ENCODE data around the gene COLEC11.

DNA sequence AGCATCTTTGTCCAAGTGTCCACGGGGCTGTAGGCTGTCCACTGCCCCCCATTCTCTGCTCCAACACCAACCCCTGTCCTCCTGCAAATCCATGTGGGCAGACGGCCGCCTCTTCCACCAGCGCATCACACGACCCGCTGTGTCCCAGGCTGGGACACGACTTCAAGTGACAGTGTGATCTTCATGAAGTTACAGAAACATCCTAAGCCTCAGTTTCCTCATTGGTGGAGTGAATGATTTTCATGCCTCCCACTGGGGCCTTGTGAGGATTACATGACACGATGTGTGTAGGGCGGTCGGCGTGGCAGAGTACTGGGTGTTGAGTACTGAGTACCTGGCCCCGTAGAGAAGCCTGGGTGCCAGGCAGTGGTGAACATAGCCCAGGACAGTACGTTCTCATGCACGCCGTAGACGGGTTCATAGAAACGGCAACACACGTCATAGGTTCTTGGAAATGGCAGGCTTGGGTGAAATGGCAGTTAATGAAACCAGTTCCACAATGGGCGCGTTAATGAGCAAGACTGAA is 53.8 kb downstream of the COLEC11 start:
- TF ChIP-seq POLR2A (IDR thresholded peaks at IDR 0.05; ENCODE audit: low read depth, low read length): no peak
- no peak for TF ChIP-seq EZH2 (IDR thresholded peaks at IDR 0.05; ENCODE audit: borderline replicate concordance, control insufficient read depth, low read depth, low read length)
- TF ChIP-seq, protein P1, sequence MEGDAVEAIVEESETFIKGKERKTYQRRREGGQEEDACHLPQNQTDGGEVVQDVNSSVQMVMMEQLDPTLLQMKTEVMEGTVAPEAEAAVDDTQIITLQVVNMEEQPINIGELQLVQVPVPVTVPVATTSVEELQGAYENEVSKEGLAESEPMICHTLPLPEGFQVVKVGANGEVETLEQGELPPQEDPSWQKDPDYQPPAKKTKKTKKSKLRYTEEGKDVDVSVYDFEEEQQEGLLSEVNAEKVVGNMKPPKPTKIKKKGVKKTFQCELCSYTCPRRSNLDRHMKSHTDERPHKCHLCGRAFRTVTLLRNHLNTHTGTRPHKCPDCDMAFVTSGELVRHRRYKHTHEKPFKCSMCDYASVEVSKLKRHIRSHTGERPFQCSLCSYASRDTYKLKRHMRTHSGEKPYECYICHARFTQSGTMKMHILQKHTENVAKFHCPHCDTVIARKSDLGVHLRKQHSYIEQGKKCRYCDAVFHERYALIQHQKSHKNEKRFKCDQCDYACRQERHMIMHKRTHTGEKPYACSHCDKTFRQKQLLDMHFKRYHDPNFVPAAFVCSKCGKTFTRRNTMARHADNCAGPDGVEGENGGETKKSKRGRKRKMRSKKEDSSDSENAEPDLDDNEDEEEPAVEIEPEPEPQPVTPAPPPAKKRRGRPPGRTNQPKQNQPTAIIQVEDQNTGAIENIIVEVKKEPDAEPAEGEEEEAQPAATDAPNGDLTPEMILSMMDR (IDR thresholded peaks at IDR 0.05 in 2 of 3, conservative IDR thresholded peaks at IDR 0.05 in 1 of 3; ENCODE audit: control insufficient read depth in 2 of 3, extremely low read depth in 1 of 3, insufficient read depth in 1 of 3, low read depth in 3 of 3, low read length in 3 of 3): no peak
- TF ChIP-seq HDAC6 (IDR thresholded peaks at IDR 0.05; ENCODE audit: unreplicated experiment): no peak

All from GM12878 (cell line).